Gastrocnemius medialis (tissue), 4 donors: ENCODE results near the gene APOL2. TPM values are rescaled to one million over a fixed set of nuclear protein-coding genes. Genes with fewer than 3 reads are reported as not detected.
"Not testable (repeated sequence)": the region's sequence is repeated elsewhere in the genome, so short reads cannot be mapped to it uniquely, and the experiment has no call there.

ENCODE experiments used
- ATAC-seq, 2 donors: fragments of 150-250 bp; one replicate each; pipeline ENCODE4 v1.9.1; 2016
- DNase-seq, 2 donors: peaks; one replicate each; pipeline ENCODE4 v3.0.0-alpha.2; 2019
- H3K27ac ChIP-seq, 4 donors: fragments of 200-600 bp; sonication (generic); 1 replicate in 1 of 4; 2 replicates in 3 of 4; pipeline ENCODE4 v1.5.1; 2016 to 2018; ENCODE audit warnings: mild to moderate bottlenecking in 2 of 4, moderate library complexity in 1 of 4
- H3K27me3 ChIP-seq, 3 donors: fragments of 200-600 bp; sonication (generic) in 2 of 3; 1 replicate in 1 of 3; 2 replicates in 2 of 3; pipeline versions ENCODE4 v1.5.1 to v1.6.0; 2016 to 2019; ENCODE audit warnings: mild to moderate bottlenecking in 1 of 3, moderate library complexity in 1 of 3
- H3K36me3 ChIP-seq, 2 donors: fragments of 200-600 bp; sonication (generic) in 1 of 2; one replicate each; pipeline ENCODE4 v1.5.1; 2017 to 2018
- H3K4me1 ChIP-seq, 2 donors: fragments of 200-600 bp; sonication (generic) in 1 of 2; one replicate each; pipeline ENCODE4 v1.5.1; 2016 to 2017; ENCODE audit warnings: mild to moderate bottlenecking in 2 of 2
- H3K4me3 ChIP-seq, 4 donors: fragments of 200-600 bp; sonication (generic) in 3 of 4; 1 replicate in 1 of 4; 2 replicates in 3 of 4; pipeline ENCODE4 v1.5.1; 2016 to 2019; ENCODE audit warnings: mild to moderate bottlenecking in 2 of 4
- H3K9me3 ChIP-seq, 3 donors: fragments of 200-600 bp; sonication (generic) in 2 of 3; 1 replicate in 1 of 3; 2 replicates in 2 of 3; pipeline ENCODE4 v1.5.1; 2016 to 2019
- POLR2A ChIP-seq, 2 donors: fragments of 450-650 bp; IDR thresholded peaks; one replicate each; pipeline ENCODE4 v1.6.1; 2017; ENCODE audit warnings: antibody characterized with exemption in 2 of 2, mild to moderate bottlenecking in 2 of 2, moderate library complexity in 2 of 2
- in situ Hi-C, 4 donors: fragments of 200-750 bp; cut with MboI; loops; one replicate each; pipeline versions ENCODE4 v1.15.0 to v1.8.0; 2017; ENCODE audit warnings: low sequenced_read_pairs in 4 of 4
- intact Hi-C: fragments of 100-400 bp; cut with DNase I; formaldehyde crosslinking; loops from one replicate; pipeline ENCODE4 v1.15.1; 2023; ENCODE audit warnings: low total_unique reads
- total RNA-seq, 4 donors: library from RNA; depleted of rRNA; stranded (reverse); fragments of >200 nt; gene quantifications; one replicate each; pipeline versions ENCODE4 v1.1.0 to v1.2.3, GENCODE V29; 2016
- TF ChIP-seq, protein P1 (sequence below), 5 experiments: fragments of 450-650 bp in 3 of 5; fragments of 200-600 bp in 2 of 5; sonication (generic) in 2 of 5; IDR thresholded peaks in 4 of 5; conservative IDR thresholded peaks in 1 of 5; 1 replicate in 4 of 5; 2 replicates in 1 of 5; pipeline ENCODE4 v1.5.1; 2016 to 2019; ENCODE audit warnings: antibody characterized with exemption in 5 of 5, mild to moderate bottlenecking in 3 of 5, moderate library complexity in 3 of 5

APOL2 gene
- total RNA-seq, 4 donors from 2014 or later, result 8.7 to 25.5 (median 20.9) TPM

- ATAC-seq (peak in 1 of 2 donors; percentile 48), DNase-seq (no peak)
- Histone ChIP-seq H3K36me3 (no peaks in the 10 kb centered on the region), H3K27ac (peak overlapping the region; percentile 67 to 77 (median 76)), H3K4me1 (peaks cover 5 to 9% of the 10 kb centered on the region in 2 donors), H3K4me3 (peak overlapping the region; percentile 35 to 52 (median 43)), H3K9me3 (no peaks in the 10 kb centered on the region), H3K27me3 (no peaks in the 10 kb centered on the region)
- TF ChIP-seq, protein P1, sequence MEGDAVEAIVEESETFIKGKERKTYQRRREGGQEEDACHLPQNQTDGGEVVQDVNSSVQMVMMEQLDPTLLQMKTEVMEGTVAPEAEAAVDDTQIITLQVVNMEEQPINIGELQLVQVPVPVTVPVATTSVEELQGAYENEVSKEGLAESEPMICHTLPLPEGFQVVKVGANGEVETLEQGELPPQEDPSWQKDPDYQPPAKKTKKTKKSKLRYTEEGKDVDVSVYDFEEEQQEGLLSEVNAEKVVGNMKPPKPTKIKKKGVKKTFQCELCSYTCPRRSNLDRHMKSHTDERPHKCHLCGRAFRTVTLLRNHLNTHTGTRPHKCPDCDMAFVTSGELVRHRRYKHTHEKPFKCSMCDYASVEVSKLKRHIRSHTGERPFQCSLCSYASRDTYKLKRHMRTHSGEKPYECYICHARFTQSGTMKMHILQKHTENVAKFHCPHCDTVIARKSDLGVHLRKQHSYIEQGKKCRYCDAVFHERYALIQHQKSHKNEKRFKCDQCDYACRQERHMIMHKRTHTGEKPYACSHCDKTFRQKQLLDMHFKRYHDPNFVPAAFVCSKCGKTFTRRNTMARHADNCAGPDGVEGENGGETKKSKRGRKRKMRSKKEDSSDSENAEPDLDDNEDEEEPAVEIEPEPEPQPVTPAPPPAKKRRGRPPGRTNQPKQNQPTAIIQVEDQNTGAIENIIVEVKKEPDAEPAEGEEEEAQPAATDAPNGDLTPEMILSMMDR (IDR thresholded peaks at IDR 0.05 in 4 of 5, conservative IDR thresholded peaks at IDR 0.05 in 1 of 5), result no peak
- TF ChIP-seq POLR2A (IDR thresholded peaks at IDR 0.05), result no peak
- intact Hi-C loops (loop anchor here (2.0 to 5.0 kb wide), 2 partner anchors 53 to 312 kb away; partner anchors contain the start of gene APOL4), in situ Hi-C loops (no loop called here)
Measured at GRCh38 chr22:36253523-36254490, 14.5 kb upstream of the APOL2 start.

DNA sequence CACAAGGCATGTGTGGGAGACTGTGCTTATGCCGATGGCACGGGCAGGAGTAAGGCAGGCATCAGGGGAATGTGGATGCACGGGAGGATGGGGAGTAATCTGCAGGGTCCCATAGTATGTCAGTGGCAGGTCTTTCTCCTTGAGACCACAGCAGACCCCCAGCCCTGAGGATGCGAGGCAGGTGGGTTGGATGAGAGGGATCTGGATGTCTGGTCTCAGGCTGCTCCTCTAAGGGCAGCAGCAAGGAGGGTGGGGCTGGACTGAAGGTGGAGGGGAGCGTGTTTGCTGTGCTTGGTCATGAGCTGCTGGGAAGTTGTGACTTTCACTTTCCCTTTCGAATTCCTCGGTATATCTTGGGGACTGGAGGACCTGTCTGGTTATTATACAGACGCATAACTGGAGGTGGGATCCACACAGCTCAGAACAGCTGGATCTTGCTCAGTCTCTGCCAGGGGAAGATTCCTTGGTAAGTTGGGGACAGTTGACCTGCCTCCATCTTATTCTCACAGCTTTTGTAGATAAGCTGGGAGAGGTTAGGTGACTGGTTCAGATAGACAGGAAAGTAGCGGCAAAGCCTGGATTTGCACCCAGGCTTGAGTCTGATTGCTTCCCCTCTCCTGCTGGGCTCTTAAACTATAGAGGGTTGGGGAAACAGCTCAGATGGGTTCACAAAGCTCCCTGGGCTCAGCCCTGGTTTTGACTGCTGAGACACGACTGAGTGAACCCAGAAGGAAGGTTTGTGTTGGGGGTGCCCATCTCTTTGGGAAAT lies 13.6 kb upstream of the APOL2 start, which contains the start of gene APOL1:
Gene APOL1, plus strand, starts transcription at position 380 of the 769 bp plus-strand sequence. CDS start 1,823 bp downstream, outside the sequence.
- TF ChIP-seq, protein P1 (IDR thresholded peaks at IDR 0.05 in 4 of 5, conservative IDR thresholded peaks at IDR 0.05 in 1 of 5), result no peak
- peak; percentile 31 to 60 for TF ChIP-seq POLR2A (IDR thresholded peaks at IDR 0.05)
- intact Hi-C loops, result loop anchor here (5.0 kb wide), 1 partner anchor 311 kb away; no protein-coding TSS in a partner anchor
- Histone ChIP-seq H3K4me3 (peak within 1 kb of the TSS; percentile 35 to 52 (median 43)), H3K9me3 (no peaks in the 10 kb centered on the region), H3K27ac (peak within 1 kb of the TSS; percentile 67 to 77 (median 76)), H3K27me3 (no peaks in the 10 kb centered on the region), H3K4me1 (peaks cover 5 to 9% of the 10 kb centered on the region in 2 donors), H3K36me3 (no peaks in the 10 kb centered on the region)
- in situ Hi-C loops, result no loop called here
- ATAC-seq (peak; percentile 68 to 72), DNase-seq (no peak)

GRCh38 chr22:36251979-36252608 lies 12.8 kb upstream of the APOL2 start:
- H3K27ac ChIP-seq, result peak overlapping the region in 1 of 4 donors; percentile 77
- H3K36me3 ChIP-seq, H3K4me3 ChIP-seq, H3K9me3 ChIP-seq, in situ Hi-C loops, ATAC-seq, DNase-seq, H3K4me1 ChIP-seq, H3K27me3 ChIP-seq: not testable (repeated sequence)
- intact Hi-C loops, result loop anchor here (5.0 kb wide), 1 partner anchor 310 kb away; no protein-coding TSS in a partner anchor

GRCh38 chr22:36250292-36250960 lies 11.1 kb upstream of the APOL2 start:
- DNase-seq, H3K27me3 ChIP-seq, H3K9me3 ChIP-seq, in situ Hi-C loops, H3K4me1 ChIP-seq, H3K4me3 ChIP-seq, ATAC-seq, H3K36me3 ChIP-seq, H3K27ac ChIP-seq: not testable (repeated sequence)
- intact Hi-C loops, result loop anchor here (5.0 kb wide), 1 partner anchor 308 kb away; no protein-coding TSS in a partner anchor

GRCh38 chr22:36249160-36249559 lies 9.8 kb upstream of the APOL2 start:
- no peak for DNase-seq
- H3K4me3 ChIP-seq, result no peak overlapping the region
- no peak for ATAC-seq
- in situ Hi-C loops (no loop called here), intact Hi-C loops (no loop called here)
- H3K27ac ChIP-seq, result no peak overlapping the region
- H3K9me3 ChIP-seq, result no peaks in the 10 kb centered on the region
- no peaks in the 10 kb centered on the region for H3K36me3 ChIP-seq
- TF ChIP-seq, protein P1 (IDR thresholded peaks at IDR 0.05 in 4 of 5, conservative IDR thresholded peaks at IDR 0.05 in 1 of 5), result no peak
- no peak for TF ChIP-seq POLR2A (IDR thresholded peaks at IDR 0.05)
- H3K27me3 ChIP-seq, result no peaks in the 10 kb centered on the region
- peaks cover 2 to 14% of the 10 kb centered on the region in 2 donors for H3K4me1 ChIP-seq
